ENCODE data around the gene CEP350. TPM values are rescaled to one million over a fixed set of nuclear protein-coding genes. Genes with fewer than 3 reads are reported as not detected.
A peak's percentile ranks its signal among the peaks of the same experiment; 100 is the strongest.

The CEP350 gene
- total RNA-seq, 2 donors from 2014 or later, result 63.0 to 66.8 TPM

DNA sequence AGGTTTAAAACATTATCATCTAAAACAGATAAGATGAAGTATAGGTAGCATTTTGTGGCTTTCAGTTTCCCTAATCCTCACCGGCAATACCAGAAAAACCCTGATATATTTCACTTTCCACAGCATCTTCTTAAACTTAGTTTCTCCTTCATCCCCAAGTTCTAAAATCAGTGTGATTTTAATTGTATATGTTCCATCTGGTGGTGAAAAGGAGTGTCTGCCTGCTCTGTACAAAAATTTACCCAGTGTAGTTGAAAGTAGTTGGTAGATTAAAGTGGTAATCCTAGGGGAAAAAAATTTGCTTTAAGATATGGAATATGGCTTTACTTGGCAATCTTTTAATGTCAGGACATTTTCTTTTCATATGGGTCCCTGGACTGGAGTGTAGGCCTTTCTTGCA is 74.3 kb downstream of the CEP350 start:
- H3K4me3 Mint-ChIP-seq, result no peak overlapping the region
- no peaks in the 10 kb centered on the region for H3K27me3 Mint-ChIP-seq
- H3K27ac Mint-ChIP-seq, result no peak overlapping the region
- ATAC-seq (no peak), DNase-seq (no peak)
- H3K4me1 Mint-ChIP-seq, result peaks cover 11% of the 10 kb centered on the region
- peaks cover 12% of the 10 kb centered on the region for H3K36me3 Mint-ChIP-seq (ENCODE audit: low read depth)
- no peaks in the 10 kb centered on the region for H3K9me3 ChIP-seq (ENCODE audit: control insufficient read depth, low read length, poor library complexity, severe bottlenecking)

DNA sequence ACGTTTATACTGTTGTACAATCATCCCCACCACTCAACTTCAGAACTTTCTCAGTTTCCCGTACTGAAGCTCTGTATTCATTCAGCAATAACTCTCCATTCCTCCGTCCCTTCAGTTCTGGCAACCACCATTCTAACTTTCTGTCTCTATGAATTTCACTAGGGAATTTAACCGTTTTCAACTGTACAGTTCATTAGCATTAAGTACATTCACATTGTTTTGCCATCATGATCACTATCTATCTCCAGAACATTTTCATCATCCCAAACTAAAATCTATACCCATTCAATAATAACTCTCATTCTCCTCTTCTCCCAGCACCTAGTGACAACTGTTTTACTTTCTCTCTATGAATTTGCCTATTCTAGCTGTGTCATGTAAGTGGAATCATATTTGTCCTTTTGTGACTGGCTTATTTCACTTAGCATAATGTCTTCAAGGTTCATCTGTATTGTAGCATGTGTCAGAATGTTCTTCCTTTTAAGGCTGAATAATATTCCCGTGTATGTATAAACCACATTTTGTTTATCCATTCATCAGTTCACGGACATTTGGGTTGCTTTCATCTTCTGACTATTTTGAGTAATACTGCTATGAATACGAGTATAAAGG is 75.0 kb downstream of the CEP350 start:
- Mint-ChIP-seq H3K4me1 (peaks cover 11% of the 10 kb centered on the region), H3K27ac (no peak overlapping the region), H3K36me3 (ENCODE audit: low read depth) (peaks cover 15% of the 10 kb centered on the region), H3K27me3 (no peaks in the 10 kb centered on the region), H3K4me3 (no peak overlapping the region)
- no peak for ATAC-seq
- no peak for DNase-seq
- no peaks in the 10 kb centered on the region for H3K9me3 ChIP-seq (ENCODE audit: control insufficient read depth, low read length, poor library complexity, severe bottlenecking)

DNA sequence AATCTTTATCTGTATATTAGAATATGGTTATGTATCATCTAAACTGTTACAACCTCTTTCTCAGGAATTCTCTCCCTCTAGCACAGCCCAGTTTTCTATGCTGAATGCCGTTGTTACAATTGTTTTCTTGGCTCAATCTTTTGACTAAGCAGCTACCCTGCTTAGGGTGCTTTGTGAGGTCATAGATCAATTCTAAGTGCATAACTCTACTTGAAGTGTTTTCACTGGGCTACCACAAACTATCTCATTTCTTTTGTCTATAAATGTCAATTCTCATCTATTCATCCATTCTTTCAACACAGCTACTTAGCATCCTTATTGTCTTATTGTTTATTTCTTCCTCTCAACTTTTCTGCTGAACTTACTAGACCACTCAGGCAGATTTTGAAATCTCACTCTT is 77.1 kb downstream of the CEP350 start:
- no peak overlapping the region for H3K27ac Mint-ChIP-seq
- peaks cover 11% of the 10 kb centered on the region for H3K4me1 Mint-ChIP-seq
- H3K4me3 Mint-ChIP-seq, result no peak overlapping the region
- H3K27me3 Mint-ChIP-seq, result no peaks in the 10 kb centered on the region
- H3K36me3 Mint-ChIP-seq (ENCODE audit: low read depth), result peaks cover 14% of the 10 kb centered on the region
- no peaks in the 10 kb centered on the region for H3K9me3 ChIP-seq (ENCODE audit: control insufficient read depth, low read length, poor library complexity, severe bottlenecking)
- ATAC-seq (no peak), DNase-seq (no peak)

DNA sequence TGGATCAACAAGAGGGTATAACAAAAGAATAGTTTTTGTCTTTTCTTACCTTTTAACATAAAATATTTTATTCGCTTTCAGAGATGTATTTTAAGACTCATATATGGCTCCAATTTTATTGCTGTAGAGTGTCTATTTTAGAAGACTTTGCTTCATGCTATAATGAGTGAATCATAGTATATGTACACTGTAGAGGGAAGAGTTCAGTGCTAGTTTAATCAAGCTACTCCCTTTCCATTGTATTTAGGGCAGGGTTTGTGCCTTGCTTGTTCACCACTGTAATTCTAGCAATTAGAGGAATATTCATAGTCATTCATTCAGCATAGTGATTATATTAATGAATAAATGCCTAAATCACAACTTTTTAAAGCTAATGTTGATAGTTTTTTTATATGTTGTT is 78.8 kb downstream of the CEP350 start:
- Mint-ChIP-seq H3K4me1 (peaks cover 10% of the 10 kb centered on the region), H3K36me3 (ENCODE audit: low read depth) (peaks cover 16% of the 10 kb centered on the region), H3K27ac (peak overlapping the region; percentile 41), H3K4me3 (no peak overlapping the region), H3K27me3 (no peaks in the 10 kb centered on the region)
- DNase-seq, result no peak
- no peaks in the 10 kb centered on the region for H3K9me3 ChIP-seq (ENCODE audit: control insufficient read depth, low read length, poor library complexity, severe bottlenecking)
- ATAC-seq, result no peak

DNA sequence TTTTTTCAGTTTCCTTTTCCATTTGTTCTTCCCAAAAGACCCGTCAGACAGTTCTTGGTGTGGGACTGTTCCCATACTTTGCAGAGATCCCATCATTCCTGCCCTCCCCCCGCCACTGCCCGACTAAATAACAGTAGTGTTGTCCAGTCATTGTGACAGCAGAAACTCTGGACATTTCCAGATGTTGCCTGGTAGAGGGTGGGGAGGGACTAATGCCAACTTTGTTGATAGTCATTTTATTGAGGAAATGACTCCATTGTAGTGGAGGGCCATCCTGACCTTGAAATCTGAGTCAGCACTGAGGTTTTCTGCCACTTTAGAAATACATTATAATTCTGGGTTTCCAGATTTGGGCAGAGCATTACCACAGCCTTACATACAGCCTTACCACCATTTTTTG is 85.4 kb downstream of the CEP350 start:
- peaks cover 5% of the 10 kb centered on the region for H3K4me1 Mint-ChIP-seq
- peaks cover 18% of the 10 kb centered on the region for H3K36me3 Mint-ChIP-seq (ENCODE audit: low read depth)
- ATAC-seq (no peak), DNase-seq (no peak)
- no peak overlapping the region for H3K27ac Mint-ChIP-seq
- H3K9me3 ChIP-seq (ENCODE audit: control insufficient read depth, low read length, poor library complexity, severe bottlenecking), result no peaks in the 10 kb centered on the region
- H3K4me3 Mint-ChIP-seq, result no peak overlapping the region
- H3K27me3 Mint-ChIP-seq, result no peaks in the 10 kb centered on the region

DNA sequence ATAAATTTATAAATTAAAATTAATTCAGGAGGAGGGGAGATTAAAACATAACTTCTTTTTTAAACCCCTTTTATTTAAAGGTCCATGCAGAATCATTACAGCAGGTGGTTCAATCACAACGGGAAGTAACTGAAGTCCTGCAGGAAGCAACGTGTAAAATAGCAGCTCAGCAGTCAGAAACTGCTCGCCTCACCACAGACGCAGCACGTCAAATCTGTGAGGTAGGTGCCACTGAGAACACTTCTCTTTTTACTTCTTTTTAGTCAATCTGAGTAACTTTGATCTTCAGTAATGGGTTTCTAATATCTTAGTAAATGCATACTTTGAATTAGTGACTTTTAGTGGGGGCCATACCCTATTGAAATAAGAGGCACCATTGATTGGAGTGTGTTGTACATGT is 87.0 kb downstream of the CEP350 start:
- no peak for ATAC-seq
- H3K27ac Mint-ChIP-seq, result no peak overlapping the region
- no peaks in the 10 kb centered on the region for H3K9me3 ChIP-seq (ENCODE audit: control insufficient read depth, low read length, poor library complexity, severe bottlenecking)
- no peak overlapping the region for H3K4me3 Mint-ChIP-seq
- H3K36me3 Mint-ChIP-seq (ENCODE audit: low read depth), result peaks cover 24% of the 10 kb centered on the region
- peaks cover 5% of the 10 kb centered on the region for H3K4me1 Mint-ChIP-seq
- DNase-seq, result no peak
- H3K27me3 Mint-ChIP-seq, result no peaks in the 10 kb centered on the region

DNA sequence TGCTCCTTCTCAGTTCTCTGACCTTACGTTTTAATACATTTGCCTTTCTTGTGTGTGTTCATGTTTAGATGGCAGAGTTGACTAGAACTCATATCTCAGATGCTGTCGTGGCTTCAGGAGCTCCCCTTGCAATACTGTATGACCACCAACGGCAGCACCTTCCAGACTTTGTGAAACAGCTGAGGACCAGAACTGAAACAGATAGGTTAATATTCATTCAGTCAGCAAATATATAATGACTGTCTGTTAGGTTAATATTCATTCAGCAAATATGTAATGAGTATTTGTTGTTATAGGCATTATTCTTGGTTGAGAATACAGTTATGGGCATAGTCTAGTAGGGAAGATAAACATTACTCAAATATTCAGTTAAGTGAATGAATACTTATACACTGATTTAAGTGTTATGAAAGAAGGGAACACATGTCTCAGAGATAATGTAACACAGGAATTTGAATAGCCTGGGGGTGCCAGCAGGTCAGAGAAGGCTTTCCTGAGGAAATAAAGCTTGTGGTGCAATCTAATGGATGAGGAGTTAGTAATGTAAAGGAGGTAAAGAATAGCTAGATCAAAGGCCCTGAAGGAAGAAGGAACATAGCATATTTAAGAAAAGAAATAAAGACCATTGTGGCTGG is 88.5 kb downstream of the CEP350 start:
- Mint-ChIP-seq H3K36me3 (ENCODE audit: low read depth) (peaks cover 21% of the 10 kb centered on the region), H3K27ac (peak overlapping the region; percentile 72), H3K4me1 (peaks cover 5% of the 10 kb centered on the region), H3K27me3 (no peaks in the 10 kb centered on the region), H3K4me3 (no peak overlapping the region)
- ATAC-seq, result no peak
- no peak for DNase-seq
- H3K9me3 ChIP-seq (ENCODE audit: control insufficient read depth, low read length, poor library complexity, severe bottlenecking), result no peaks in the 10 kb centered on the region

DNA sequence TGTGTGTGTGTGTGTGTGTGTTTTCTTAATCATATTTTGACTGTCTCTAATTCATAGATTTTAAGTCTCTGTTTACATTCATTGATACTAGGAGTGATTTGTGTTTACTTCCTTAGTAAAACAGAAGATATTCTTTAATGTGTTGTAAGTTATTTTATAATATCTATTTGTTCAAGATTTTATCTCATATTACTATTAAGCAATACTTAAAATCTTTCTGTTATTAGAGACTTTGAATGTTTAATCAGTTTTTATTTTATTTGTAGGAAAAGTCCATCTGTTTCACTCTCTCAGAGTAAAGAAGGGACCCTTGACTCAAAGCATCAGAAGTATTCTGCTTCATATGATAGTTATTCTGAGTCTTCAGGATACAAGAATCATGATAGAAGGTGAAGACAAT is 89.2 kb downstream of the CEP350 start:
- no peak for ATAC-seq

DNA sequence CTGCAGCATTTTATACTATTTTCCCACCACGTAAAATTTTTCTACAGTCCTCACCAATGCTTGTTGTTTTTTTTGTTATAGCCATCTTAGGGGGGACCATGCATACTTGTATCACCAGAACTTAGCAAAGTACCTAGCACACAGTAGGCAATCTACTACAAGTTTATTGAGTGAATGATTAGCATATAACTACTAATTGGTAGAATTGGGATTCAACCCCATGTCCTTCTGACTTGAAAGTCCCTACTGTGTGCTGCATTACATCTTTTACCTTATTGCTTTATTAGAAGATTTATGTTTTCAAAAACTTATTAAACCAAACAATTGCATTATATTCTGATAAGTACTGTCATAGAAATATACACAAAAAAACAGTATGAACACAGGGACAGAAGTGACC is 92.1 kb downstream of the CEP350 start:
- no peak overlapping the region for H3K4me3 Mint-ChIP-seq
- ATAC-seq (no peak), DNase-seq (no peak)
- H3K4me1 Mint-ChIP-seq, result peaks cover 8% of the 10 kb centered on the region
- H3K27ac Mint-ChIP-seq, result peak overlapping the region; percentile 82
- H3K9me3 ChIP-seq (ENCODE audit: control insufficient read depth, low read length, poor library complexity, severe bottlenecking), result no peaks in the 10 kb centered on the region
- no peaks in the 10 kb centered on the region for H3K27me3 Mint-ChIP-seq
- H3K36me3 Mint-ChIP-seq (ENCODE audit: low read depth), result peaks cover 24% of the 10 kb centered on the region

More for the DNA sequence above, 89.2 kb downstream of the CEP350 start:
- no peaks in the 10 kb centered on the region for H3K9me3 ChIP-seq (ENCODE audit: control insufficient read depth, low read length, poor library complexity, severe bottlenecking)
- Mint-ChIP-seq H3K27ac (peak overlapping the region; percentile 72), H3K36me3 (ENCODE audit: low read depth) (peaks cover 21% of the 10 kb centered on the region), H3K4me3 (no peak overlapping the region), H3K27me3 (no peaks in the 10 kb centered on the region), H3K4me1 (peaks cover 5% of the 10 kb centered on the region)
- no peak for DNase-seq

DNA sequence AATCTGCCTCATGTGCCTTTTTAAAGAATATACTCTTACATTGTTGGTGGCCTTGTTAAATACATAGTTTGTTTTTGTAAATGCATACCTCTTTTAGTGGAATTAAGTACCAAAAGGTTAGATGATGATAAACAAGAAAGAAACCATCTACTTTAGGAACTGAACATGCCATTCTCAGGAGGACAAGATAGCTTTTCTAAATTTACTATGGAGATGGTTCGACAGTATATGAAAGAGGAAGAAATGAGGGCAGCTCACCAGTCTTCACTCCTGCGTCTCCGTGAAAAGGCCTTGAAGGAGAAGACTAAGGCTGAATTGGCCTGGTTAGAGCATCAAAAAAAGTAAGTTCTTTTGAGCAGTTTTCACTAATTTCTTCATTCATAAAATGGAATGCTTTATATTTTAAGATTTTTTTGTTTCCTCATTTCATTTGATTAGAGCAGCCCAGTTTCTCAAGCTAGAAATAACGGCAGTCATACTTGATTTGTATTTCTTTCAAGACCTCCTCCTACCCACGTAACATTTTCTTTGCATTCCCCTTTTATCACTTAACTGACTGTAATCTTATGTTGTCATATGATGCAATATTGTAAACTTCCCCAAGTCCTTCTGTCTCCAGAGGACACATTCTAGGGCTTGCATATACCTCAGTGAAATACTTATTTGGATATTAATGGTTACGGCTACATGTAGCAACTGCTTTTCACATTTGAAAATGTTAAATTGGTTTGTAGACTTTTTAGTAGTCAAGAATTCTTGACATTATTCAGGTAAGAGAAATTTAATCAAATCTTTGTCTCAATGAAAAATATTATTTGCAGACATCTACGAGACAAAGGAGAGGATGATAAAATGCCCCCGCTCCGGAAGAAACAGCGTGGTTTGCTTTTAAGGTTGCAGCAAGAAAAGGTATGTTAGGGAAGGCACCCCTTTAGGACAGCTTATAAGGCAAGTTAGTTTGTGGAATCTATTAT is 99.3 kb downstream of the CEP350 start:
- no peaks in the 10 kb centered on the region for H3K9me3 ChIP-seq (ENCODE audit: control insufficient read depth, low read length, poor library complexity, severe bottlenecking)
- Mint-ChIP-seq H3K27ac (peak overlapping the region; percentile 11), H3K4me3 (no peak overlapping the region), H3K36me3 (ENCODE audit: low read depth) (peaks cover 13% of the 10 kb centered on the region), H3K27me3 (no peaks in the 10 kb centered on the region), H3K4me1 (peaks cover 3% of the 10 kb centered on the region)
- no peak for DNase-seq
- no peak for ATAC-seq

DNA sequence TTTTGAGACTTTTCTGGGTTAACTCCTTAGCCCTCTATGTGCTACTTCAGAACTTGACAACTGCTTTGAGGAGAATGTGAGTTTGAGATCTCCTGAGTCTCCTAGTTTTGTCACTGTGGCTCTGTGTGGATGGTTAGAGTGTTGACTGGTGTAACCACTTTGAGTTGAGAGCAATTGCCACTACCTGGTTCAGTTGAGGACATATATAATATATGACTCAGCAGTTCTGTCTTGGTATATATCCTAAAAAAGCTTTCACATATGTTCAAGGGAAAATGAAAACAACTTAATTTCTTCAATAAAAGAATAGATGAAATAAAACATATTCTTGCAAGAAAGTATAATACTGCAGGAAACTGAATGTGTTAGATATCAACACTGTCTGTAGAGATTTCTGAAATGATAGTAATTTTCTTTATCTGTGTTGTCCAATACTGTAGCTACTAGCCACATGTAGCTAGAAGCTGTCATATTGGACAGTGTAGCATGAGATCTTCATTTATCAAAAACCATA is 103.3 kb downstream of the CEP350 start:
- Mint-ChIP-seq H3K4me1 (no peaks in the 10 kb centered on the region), H3K4me3 (no peak overlapping the region), H3K27ac (no peak overlapping the region), H3K36me3 (ENCODE audit: low read depth) (peaks cover 10% of the 10 kb centered on the region), H3K27me3 (no peaks in the 10 kb centered on the region)
- H3K9me3 ChIP-seq (ENCODE audit: control insufficient read depth, low read length, poor library complexity, severe bottlenecking), result no peaks in the 10 kb centered on the region
- no peak for ATAC-seq
- DNase-seq, result no peak

DNA sequence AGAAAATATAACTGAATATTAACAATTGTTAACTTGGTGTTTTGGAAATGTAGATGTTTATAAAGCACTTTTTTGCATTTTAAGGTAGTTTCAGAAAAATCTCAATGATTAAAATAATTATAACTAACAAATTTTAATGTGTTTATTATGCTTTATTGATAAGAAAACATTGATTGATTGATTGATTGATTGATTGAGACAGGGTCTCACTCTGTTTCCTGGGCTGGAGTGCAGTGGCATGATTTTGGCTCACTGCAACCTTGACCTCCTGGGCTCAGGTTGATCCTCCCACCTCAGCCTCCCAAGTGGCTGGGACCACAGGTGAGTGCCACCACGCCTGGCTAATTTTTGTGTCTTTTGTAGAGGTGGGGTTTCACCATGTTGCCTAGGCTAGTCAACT is 106.4 kb downstream of the CEP350 start:
- DNase-seq (no peak), ATAC-seq (no peak)
- no peaks in the 10 kb centered on the region for H3K9me3 ChIP-seq (ENCODE audit: control insufficient read depth, low read length, poor library complexity, severe bottlenecking)
- H3K27me3 Mint-ChIP-seq, result no peaks in the 10 kb centered on the region
- peaks cover 11% of the 10 kb centered on the region for H3K36me3 Mint-ChIP-seq (ENCODE audit: low read depth)
- no peak overlapping the region for H3K27ac Mint-ChIP-seq
- H3K4me3 Mint-ChIP-seq, result no peak overlapping the region
- peaks cover 3% of the 10 kb centered on the region for H3K4me1 Mint-ChIP-seq

DNA sequence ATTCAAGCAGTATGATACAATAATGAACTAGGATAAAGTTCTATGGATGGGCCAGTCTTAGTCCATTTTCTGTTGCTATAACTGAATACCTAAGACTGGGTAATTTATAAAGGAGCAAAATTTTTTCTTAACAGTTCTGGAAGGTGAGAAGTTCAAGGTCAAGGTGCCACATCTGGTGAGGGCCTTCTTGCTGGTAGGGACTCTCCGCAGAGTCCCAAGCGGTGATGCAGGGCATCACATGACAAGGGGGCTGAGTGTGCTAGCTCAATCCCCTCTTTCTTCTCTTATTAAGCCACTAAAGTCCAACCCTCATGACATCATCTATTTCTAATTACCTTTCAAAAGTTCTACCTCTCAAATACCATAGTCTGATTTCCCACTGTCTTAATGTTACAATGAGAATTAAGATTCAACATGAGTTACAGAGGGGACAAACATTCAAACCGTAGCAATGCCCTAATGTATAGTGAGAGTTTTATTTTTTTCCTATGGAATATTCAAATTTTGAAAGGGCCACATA is 107.9 kb downstream of the CEP350 start:
- ATAC-seq, result no peak
- H3K4me1 Mint-ChIP-seq, result peaks cover 6% of the 10 kb centered on the region
- H3K9me3 ChIP-seq (ENCODE audit: control insufficient read depth, low read length, poor library complexity, severe bottlenecking), result no peaks in the 10 kb centered on the region
- DNase-seq, result no peak
- H3K27me3 Mint-ChIP-seq, result no peaks in the 10 kb centered on the region
- H3K4me3 Mint-ChIP-seq, result no peak overlapping the region
- peaks cover 9% of the 10 kb centered on the region for H3K36me3 Mint-ChIP-seq (ENCODE audit: low read depth)
- no peak overlapping the region for H3K27ac Mint-ChIP-seq

Data from T-helper 17 cell (primary cell).